ENCODE data around the gene NKX1-1. TPM values are rescaled to one million over a fixed set of nuclear protein-coding genes. Genes with fewer than 3 reads are reported as not detected.
A peak's percentile ranks its signal among the peaks of the same experiment; 100 is the strongest.

The NKX1-1 gene
- total and polyA plus RNA-seq, 9 of the 15 experiments (the other 6 are each of a cell fraction or from before 2014, with no cell fraction given) = not detected

- FAIRE-seq = no peak
These were observed 27.5 kb downstream of the NKX1-1 start for GRCh38 chr4:1378559-1379231.

GRCh38 chr4:1377606-1378261, 28.5 kb downstream of the NKX1-1 start:
- H3K4me1 ChIP-seq (replicated peaks in 1 of 2; ENCODE audit: control insufficient read depth in 2 of 2, insufficient read depth in 2 of 2, low read length in 2 of 2) = peaks cover 0 to 21% of the 10 kb centered on the region in 2 experiments; a peak in 2 of 5 replicates
- H3K9ac ChIP-seq (ENCODE audit: insufficient read depth in 1 of 2, low read depth in 2 of 2, low read length in 2 of 2) = no peak overlapping the region
- no peaks in the 10 kb centered on the region for H3K9me1 ChIP-seq (ENCODE audit: control insufficient read depth, insufficient read depth, low read length)
- H3K27ac ChIP-seq (ENCODE audit: extremely low read depth, low read depth, low read length) = no peak overlapping the region
- TF ChIP-seq TAF15 (IDR thresholded peaks at IDR 0.05; ENCODE audit: low read depth, low read length) (no peak), NFIC (IDR thresholded peaks at IDR 0.05) (0 out of 2 replicates have a peak, but pooled peaks have one; percentile 7), NR4A1 (CRISPR knock-in tag; IDR thresholded peaks at IDR 0.05) (no peak), NR4A1 (tag; IDR thresholded peaks at IDR 0.05) (no peak)
- H2AFZ ChIP-seq (ENCODE audit: low read depth, low read length) = no peak overlapping the region
- 79% methylated on average over 14 of the region's 19 CpGs for WGBS (ENCODE audit: insufficient coverage, low coverage, missing lambda C conversion rate)
- no peak for DNase-seq (ENCODE audit: extremely low read depth in 1 of 4, low spot score in 3 of 4)
- H3K36me3 ChIP-seq (ENCODE audit: control insufficient read depth, insufficient read depth, low read length) = no peaks in the 10 kb centered on the region
- H3K4me3 ChIP-seq = no peak overlapping the region
- H3K27me3 ChIP-seq (ENCODE audit: control insufficient read depth in 2 of 2, insufficient read depth in 2 of 2, low read length in 2 of 2) = no peaks in the 10 kb centered on the region
- H3K9me3 ChIP-seq (replicated peaks; ENCODE audit: control insufficient read depth, insufficient read depth, low read depth, low read length) = no peaks in the 10 kb centered on the region
- no peak for ATAC-seq
- ChIA-PET POLR2A (interaction anchor here (0.7 kb wide), 1 partner anchor 340 kb away, joined by 4 read pairs; no protein-coding TSS in a partner anchor), CTCF (ENCODE audit: low intra/inter-chr PET ratio) (no interaction called here)
- in situ Hi-C loops (cut with MboI) (no loop called here), intact Hi-C loops (cut with micrococcal nuclease) (no loop called here)
- no TSS peak for BruUV-seq (replicated peaks)
- H3K4me2 ChIP-seq (ENCODE audit: insufficient read depth, low read length) = no peak overlapping the region
- no peaks in the 10 kb centered on the region for H4K20me1 ChIP-seq (replicated peaks; ENCODE audit: control insufficient read depth, insufficient read depth, low read length)
- H3K79me2 ChIP-seq (ENCODE audit: control insufficient read depth, insufficient read depth, low read length) = no peaks in the 10 kb centered on the region
- FAIRE-seq = no peak

More at GRCh38 chr4:1378559-1379231, 27.5 kb downstream of the NKX1-1 start:
- WGBS (ENCODE audit: insufficient coverage, low coverage, missing lambda C conversion rate) = 73% methylated on average over 29 of the region's 30 CpGs
- no TSS peak for BruUV-seq (replicated peaks)
- no peaks in the 10 kb centered on the region for H3K9me3 ChIP-seq (replicated peaks; ENCODE audit: control insufficient read depth, insufficient read depth, low read depth, low read length)
- no peak overlapping the region for H3K4me3 ChIP-seq
- POLR2A ChIA-PET = no interaction called here
- no peaks in the 10 kb centered on the region for H3K27me3 ChIP-seq (ENCODE audit: control insufficient read depth in 2 of 2, insufficient read depth in 2 of 2, low read length in 2 of 2)
- H3K36me3 ChIP-seq (ENCODE audit: control insufficient read depth, insufficient read depth, low read length) = no peaks in the 10 kb centered on the region
- H3K79me2 ChIP-seq (ENCODE audit: control insufficient read depth, insufficient read depth, low read length) = no peaks in the 10 kb centered on the region
- DNase-seq (ENCODE audit: extremely low read depth in 1 of 4, low spot score in 3 of 4) (no peak), ATAC-seq (no peak; the same call in 2 of the 3 replicates)
- intact Hi-C loops (cut with micrococcal nuclease) (no loop called here), in situ Hi-C loops (cut with MboI) (no loop called here)
- no peak overlapping the region for H2AFZ ChIP-seq (ENCODE audit: low read depth, low read length)
- H3K9me1 ChIP-seq (ENCODE audit: control insufficient read depth, insufficient read depth, low read length) = no peaks in the 10 kb centered on the region
- peaks cover 0 to 21% of the 10 kb centered on the region in 2 experiments; a peak in 2 of 5 replicates for H3K4me1 ChIP-seq (replicated peaks in 1 of 2; ENCODE audit: control insufficient read depth in 2 of 2, insufficient read depth in 2 of 2, low read length in 2 of 2)
- TF ChIP-seq POLR2G (IDR thresholded peaks at IDR 0.05; ENCODE audit: low read depth, low read length) (0 out of 2 replicates have a peak, but pooled peaks have one; percentile 31), CXXC5 (CRISPR knock-in tag; IDR thresholded peaks at IDR 0.05) (no peak)
- CTCF ChIA-PET (ENCODE audit: low intra/inter-chr PET ratio) = no interaction called here
- peak overlapping the region in 1 of 2 experiments; percentile 35; a peak in 1 of 4 replicates for H3K9ac ChIP-seq (ENCODE audit: insufficient read depth in 1 of 2, low read depth in 2 of 2, low read length in 2 of 2)
- H3K27ac ChIP-seq (ENCODE audit: extremely low read depth, low read depth, low read length) = no peak overlapping the region
- no peak overlapping the region for H3K4me2 ChIP-seq (ENCODE audit: insufficient read depth, low read length)
- no peaks in the 10 kb centered on the region for H4K20me1 ChIP-seq (replicated peaks; ENCODE audit: control insufficient read depth, insufficient read depth, low read length)

Measured in K562 (cell line).